H1 (cell line): Measurements from ENCODE around the gene SLC9A3. TPM values are rescaled to one million over a fixed set of nuclear protein-coding genes. Genes with fewer than 3 reads are reported as not detected.

Source experiments
- CTCF ChIA-PET: fragments of 300-600 bp; sonication (Branson Sonifier 250); formaldehyde crosslinking; loops from one replicate; lab custom pipeline; 2021; ENCODE audit not compliant: partially characterized antibody; lab: Charles Lee
- POLR2A ChIA-PET: fragments of 300-600 bp; sonication (Branson Sonifier 250); formaldehyde crosslinking; loops from one replicate; lab custom pipeline; 2021; ENCODE audit warnings: inconsistent platforms; ENCODE audit not compliant: partially characterized antibody; lab: Charles Lee
- DNase-seq, 2 experiments: peaks; one replicate each; pipeline versions ENCODE4 v3.0.0 to v3.0.0-alpha.2; 2010 to 2022; ENCODE audit warnings: low spot score in 2 of 2, low read depth in 1 of 2, mixed read lengths in 1 of 2
- FAIRE-seq: peaks from 2 replicates; lab custom pipeline; 2011; peaks lifted over from hg19 to GRCh38; lab: Jason Lieb, UNC
- H2AFZ ChIP-seq: 2 replicates; pipeline ENCODE4 v1.8.1; 2012; ENCODE audit warnings: low read length, inconsistent platforms
- H2AK5ac ChIP-seq: 2 replicates; pipeline ENCODE4 v1.6.1; 2013; ENCODE audit warnings: low read depth, low read length
- H2BK120ac ChIP-seq: replicated peaks from 2 replicates; pipeline ENCODE3; 2013; ENCODE audit warnings: low read depth, low read length, inconsistent platforms
- H2BK12ac ChIP-seq: 2 replicates; pipeline ENCODE4 v1.6.1; 2013; ENCODE audit warnings: low read depth, low read length
- H2BK15ac ChIP-seq: 2 replicates; pipeline ENCODE4 v1.6.1; 2013; ENCODE audit warnings: low read length
- H2BK20ac ChIP-seq: 2 replicates; pipeline ENCODE4 v1.6.1; 2013; ENCODE audit warnings: low read length
- H2BK5ac ChIP-seq: 2 replicates; pipeline ENCODE4 v1.6.1; 2013; ENCODE audit warnings: low read depth, low read length
- H3K14ac ChIP-seq: 2 replicates; pipeline ENCODE4 v1.6.1; 2013; ENCODE audit warnings: inconsistent platforms; ENCODE audit not compliant: insufficient read length
- H3K18ac ChIP-seq: 2 replicates; pipeline ENCODE4 v1.6.1; 2013; ENCODE audit warnings: low read length; ENCODE audit errors: extremely low read depth
- H3K23ac ChIP-seq: 2 replicates; pipeline ENCODE4 v1.6.1; 2013; ENCODE audit warnings: inconsistent platforms; ENCODE audit not compliant: insufficient read length
- H3K23me2 ChIP-seq: 2 replicates; pipeline ENCODE4 v1.6.1; 2013; ENCODE audit warnings: low read depth, low read length
- H3K27ac ChIP-seq: 2 replicates; pipeline ENCODE4 v1.6.1; 2011; ENCODE audit warnings: low read depth, low read length, inconsistent platforms
- H3K27me3 ChIP-seq, 4 experiments: replicated peaks in 1 of 4; 1 replicate in 1 of 4; 2 replicates in 3 of 4; pipeline versions ENCODE4 v1.6.1 to v1.8.1; 2011 to 2013; ENCODE audit warnings: low read length in 3 of 4, mild to moderate bottlenecking in 3 of 4, inconsistent platforms in 2 of 4, mixed read lengths in 2 of 4, moderate library complexity in 1 of 4; ENCODE audit not compliant: control insufficient read depth in 3 of 4, insufficient read depth in 3 of 4; ENCODE audit errors: extremely low read depth in 1 of 4
- H3K36me3 ChIP-seq, 4 experiments: 2 replicates each; pipeline versions ENCODE4 v1.6.1 to v1.8.1; 2011 to 2013; ENCODE audit warnings: mild to moderate bottlenecking in 4 of 4, low read length in 3 of 4, moderate library complexity in 2 of 4, control low read depth in 1 of 4, inconsistent platforms in 1 of 4; ENCODE audit not compliant: insufficient read depth in 4 of 4, control insufficient read depth in 2 of 4
- H3K4ac ChIP-seq: replicated peaks from 2 replicates; pipeline ENCODE3; 2013; ENCODE audit warnings: low read length, low read depth, mixed read lengths, inconsistent platforms; ENCODE audit not compliant: insufficient read length
- H3K4me1 ChIP-seq, 4 experiments: replicated peaks in 1 of 4; 1 replicate in 1 of 4; 2 replicates in 3 of 4; pipeline versions ENCODE4 v1.6.1 to v1.8.1; 2011 to 2013; ENCODE audit warnings: low read length in 3 of 4, inconsistent platforms in 2 of 4, mixed read lengths in 1 of 4; ENCODE audit not compliant: insufficient read depth in 4 of 4, control insufficient read depth in 3 of 4
- H3K4me2 ChIP-seq, 2 experiments: 2 replicates each; pipeline versions ENCODE4 v1.6.1 to v1.8.1; 2011 to 2013; ENCODE audit warnings: low read depth in 2 of 2, low read length in 2 of 2, control low read depth in 1 of 2, inconsistent platforms in 1 of 2, mild to moderate bottlenecking in 1 of 2; ENCODE audit not compliant: insufficient read depth in 1 of 2
- H3K4me3 ChIP-seq, 4 experiments: fragments of 200-600, 300-600 bp in 1 of 4; sonication (generic), shearing (Covaris generic), sonication (Bioruptor Twin) in 1 of 4; 2 replicates each; pipeline versions ENCODE4 v1.5.1 to v1.8.1; 2011 to 2016; ENCODE audit warnings: low read length in 4 of 4, low read depth in 3 of 4, control low read depth in 2 of 4, inconsistent platforms in 2 of 4, mild to moderate bottlenecking in 2 of 4, mixed read lengths in 1 of 4, moderate library complexity in 1 of 4; ENCODE audit not compliant: insufficient read depth in 2 of 4; ENCODE audit errors: extremely low read depth in 1 of 4
- H3K56ac ChIP-seq: replicated peaks from 2 replicates; pipeline ENCODE3; 2013; ENCODE audit warnings: low read depth, mild to moderate bottlenecking, mixed read lengths, low read length, inconsistent platforms; ENCODE audit not compliant: insufficient read length
- H3K79me1 ChIP-seq: 2 replicates; pipeline ENCODE4 v1.6.1; 2013; ENCODE audit warnings: low read depth, low read length, control low read depth
- H3K79me2 ChIP-seq, 2 experiments: 2 replicates each; pipeline versions ENCODE4 v1.6.1 to v1.8.1; 2012 to 2013; ENCODE audit warnings: low read length in 2 of 2, mild to moderate bottlenecking in 2 of 2, inconsistent platforms in 1 of 2; ENCODE audit not compliant: insufficient read depth in 2 of 2, control insufficient read depth in 1 of 2
- H3K9ac ChIP-seq, 4 experiments: replicated peaks in 1 of 4; 1 replicate in 1 of 4; 2 replicates in 3 of 4; pipeline versions ENCODE4 v1.6.1 to v1.8.1; 2011 to 2013; ENCODE audit warnings: low read depth in 3 of 4, low read length in 3 of 4, control low read depth in 2 of 4, mild to moderate bottlenecking in 2 of 4, moderate library complexity in 2 of 4, inconsistent platforms in 1 of 4; ENCODE audit errors: extremely low read depth in 1 of 4
- H3K9me3 ChIP-seq, 2 experiments: 2 replicates each; pipeline versions ENCODE4 v1.6.1 to v1.8.1; 2012 to 2013; ENCODE audit warnings: mild to moderate bottlenecking in 2 of 2, moderate library complexity in 2 of 2, control low read depth in 1 of 2, inconsistent platforms in 1 of 2, low read depth in 1 of 2, low read length in 1 of 2, mixed read lengths in 1 of 2; ENCODE audit not compliant: insufficient read depth in 2 of 2
- H4K20me1 ChIP-seq, 2 experiments: replicated peaks in 1 of 2; 2 replicates each; pipeline versions ENCODE3 to v1.8.1; 2011 to 2013; ENCODE audit warnings: inconsistent platforms in 2 of 2, low read length in 2 of 2, mild to moderate bottlenecking in 1 of 2; ENCODE audit not compliant: insufficient read depth in 2 of 2, control insufficient read depth in 1 of 2
- H4K5ac ChIP-seq: 2 replicates; pipeline ENCODE4 v1.6.1; 2013; ENCODE audit warnings: low read length, low read depth, mixed read lengths, inconsistent platforms; ENCODE audit not compliant: insufficient read length
- H4K8ac ChIP-seq: 2 replicates; pipeline ENCODE4 v1.8.0; 2013; ENCODE audit warnings: mild to moderate bottlenecking, moderate library complexity, low read length, inconsistent platforms; ENCODE audit not compliant: insufficient read depth; ENCODE audit errors: extremely low read depth
- H4K91ac ChIP-seq: replicated peaks from 2 replicates; pipeline ENCODE3; 2013; ENCODE audit warnings: low read length, mixed read lengths, inconsistent platforms; ENCODE audit not compliant: insufficient read length
- CBX5 ChIP-seq: fragments of 300-800, 300-1000 bp; sonication (generic); IDR thresholded peaks from 2 replicates; pipeline ENCODE4 v1.7.1; 2016; ENCODE audit warnings: antibody characterized with exemption, low read length, low read depth
- FOSL1 ChIP-seq: IDR thresholded peaks from 2 replicates; pipeline ENCODE4 v1.6.1; 2011; ENCODE audit warnings: mild to moderate bottlenecking, low read depth, low read length, moderate library complexity; ENCODE audit not compliant: insufficient read depth
- GTF2F1 ChIP-seq: IDR thresholded peaks from 2 replicates; pipeline ENCODE4 v1.6.1; 2012; ENCODE audit warnings: low read depth, low read length, improper control_type of control experiment, borderline replicate concordance
- HDAC6 ChIP-seq: IDR thresholded peaks from one replicate; pipeline ENCODE4 v1.7.1; 2012; ENCODE audit warnings: low read depth, mild to moderate bottlenecking, inconsistent platforms, low read length, moderate library complexity
- PHF8 ChIP-seq: fragments of 200-600 bp; sonication (generic); conservative IDR thresholded peaks from 2 replicates; pipeline ENCODE4 v1.7.1; 2012; ENCODE audit warnings: low read depth, mild to moderate bottlenecking, inconsistent platforms, low read length, moderate library complexity
- POLR2AphosphoS5 ChIP-seq: IDR thresholded peaks from 2 replicates; pipeline ENCODE4 v1.6.1; 2011; ENCODE audit warnings: low read depth, low read length
- POU5F1 ChIP-seq: IDR thresholded peaks from 2 replicates; pipeline ENCODE4 v1.6.1; 2011; ENCODE audit warnings: low read depth, mild to moderate bottlenecking, low read length, moderate library complexity
- RAD21 ChIP-seq, 2 experiments: IDR thresholded peaks in 1 of 2; conservative IDR thresholded peaks in 1 of 2; 2 replicates each; pipeline ENCODE4 v1.6.1; 2011; ENCODE audit warnings: low read depth in 2 of 2, low read length in 2 of 2, improper control_type of control experiment in 1 of 2, inconsistent platforms in 1 of 2, mild to moderate bottlenecking in 1 of 2, moderate library complexity in 1 of 2
- RBBP5 ChIP-seq: IDR thresholded peaks from 2 replicates; pipeline ENCODE4 v1.7.1; 2012; ENCODE audit warnings: low read depth, mild to moderate bottlenecking, inconsistent platforms, low read length, moderate library complexity, borderline replicate concordance
- SIRT6 ChIP-seq: IDR thresholded peaks from one replicate; pipeline ENCODE4 v1.7.1; 2012; ENCODE audit warnings: low read length, inconsistent platforms
- SRF ChIP-seq: IDR thresholded peaks from 2 replicates; pipeline ENCODE4 v1.6.1; 2011; ENCODE audit warnings: mild to moderate bottlenecking, low read depth, low read length, moderate library complexity
- TAF1 ChIP-seq: IDR thresholded peaks from 2 replicates; pipeline ENCODE4 v1.6.1; 2011; ENCODE audit warnings: mild to moderate bottlenecking, low read depth, low read length
- TCF12 ChIP-seq: IDR thresholded peaks from 2 replicates; pipeline ENCODE4 v1.6.1; 2011; ENCODE audit warnings: low read depth, mild to moderate bottlenecking, low read length
- ZNF274 ChIP-seq: IDR thresholded peaks from 2 replicates; pipeline ENCODE4 v1.7.0; 2012; ENCODE audit warnings: low read length, borderline replicate concordance; ENCODE audit errors: extremely low read depth
- WGBS, 2 experiments: shearing (Covaris generic) in 1 of 2; methylation state at CpG; one replicate each; pipeline versions ENCODE4 v1.1.6 to v1.1.7; 2013 to 2015; ENCODE audit warnings: low lambda C conversion rate in 2 of 2, mixed read lengths in 2 of 2, inconsistent platforms in 1 of 2, low coverage in 1 of 2, missing lambda C conversion rate in 1 of 2; ENCODE audit not compliant: insufficient replicate concordance in 2 of 2, insufficient coverage in 1 of 2, insufficient read length in 1 of 2; ENCODE audit errors: extremely low coverage in 1 of 2, missing lambda C conversion rate in 1 of 2; 5-methylcytosine and 5-hydroxymethylcytosine counted together
- polyA plus RNA-seq, 7 experiments: library from polyadenylated mRNA; depleted of rRNA in 3 of 7; stranded (reverse) in 5 of 7; unstranded in 2 of 7; fragments of >200 nt in 5 of 7; fragments of 200-250 nt in 2 of 7; gene quantifications; 1 replicate in 5 of 7; 2 replicates in 1 of 7; 4 replicates in 1 of 7; pipeline versions ENCODE4 v1.2.1 to v1.2.3, GENCODE V29; 2011 to 2013; ENCODE audit warnings: missing spikeins in 2 of 7, mixed read lengths in 2 of 7
- total RNA-seq: library from RNA; stranded (reverse); fragmentation: NEBNext Ultra II Directional; extraction: Animal tissue kit (Norgen Biotek cat#: 25700); gene quantifications from 2 replicates; pipeline ENCODE4 v1.2.1, GENCODE V29; 2021

The SLC9A3 gene
- total and polyA plus RNA-seq, 2 of the 8 experiments (the other 6 are each of a cell fraction or from before 2014, with no cell fraction given), result 0.95 to 1.0 TPM

DNA sequence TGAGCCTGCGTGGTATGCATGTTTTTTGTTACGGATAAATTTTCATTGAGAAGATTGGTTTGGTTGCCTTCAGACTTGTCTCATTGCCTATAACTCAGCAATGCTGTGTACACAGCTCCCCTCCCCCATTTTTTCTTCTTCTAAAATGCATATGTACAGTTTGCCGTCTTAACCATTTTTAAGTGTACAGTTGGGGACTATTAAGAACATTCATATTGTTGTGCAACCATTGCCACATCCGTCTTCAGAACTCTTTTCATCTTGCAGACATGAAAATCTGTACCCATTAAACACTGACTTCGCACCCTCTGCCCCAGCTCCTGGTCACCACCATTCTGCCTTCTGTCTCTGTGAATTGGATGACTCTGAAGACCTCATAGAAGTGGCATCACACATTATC is 75.1 kb downstream of the SLC9A3 start:
- Histone ChIP-seq H3K23me2 (no peaks in the 10 kb centered on the region), H3K79me1 (0 out of 2 replicates have a peak, but pooled peaks cover under 1% of the 10 kb centered on the region), H2AK5ac (no peak overlapping the region), H3K14ac (no peak overlapping the region), H3K4me1 (peaks cover 0 to 1% (median 0%) of the 10 kb centered on the region in 4 experiments; a peak in 1 of 7 replicates), H3K4me2 (no peak overlapping the region), H4K8ac (no peak overlapping the region), H4K20me1 (peaks cover 2 to 13% of the 10 kb centered on the region in 2 experiments), H3K18ac (no peak overlapping the region), H4K5ac (no peak overlapping the region), H3K4ac (no peak overlapping the region), H3K27ac (no peak overlapping the region), H3K9ac (no peak overlapping the region), H3K56ac (no peak overlapping the region), H3K79me2 (no peaks in the 10 kb centered on the region; a peak in 1 of 4 replicates), H3K23ac (no peak overlapping the region), H3K4me3 (no peak overlapping the region), H2BK12ac (no peak overlapping the region), H3K27me3 (peaks cover 0 to 2% (median 0%) of the 10 kb centered on the region in 4 experiments; a peak in 2 of 7 replicates), H4K91ac (no peak overlapping the region), H2BK5ac (no peak overlapping the region), H2BK120ac (no peak overlapping the region), H3K9me3 (peaks cover 0 to 6% of the 10 kb centered on the region in 2 experiments; a peak in 2 of 4 replicates), H2BK20ac (no peak overlapping the region), H2BK15ac (no peak overlapping the region), H2AFZ (no peak overlapping the region), H3K36me3 (peaks cover 17 to 48% (median 31%) of the 10 kb centered on the region in 4 experiments)
- WGBS, 2 experiments, result 83% methylated on average over 5 of the region's 5 CpGs; no CpG with 5 or more reads in 1 of the 2 experiments
- DNase-seq, result no peak
- ChIA-PET CTCF (interaction anchor here (0.9 to 1.8 kb wide), 7 partner anchors 12 to 156 kb away, joined by 3 to 5 read pairs (median 3); no protein-coding TSS in a partner anchor), POLR2A (interaction anchor here (0.5 to 1.3 kb wide), 2 partner anchors 16 to 282 kb away, joined by 3 read pairs; no protein-coding TSS in a partner anchor)
- FAIRE-seq, result no peak
- no peak for TF ChIP-seq HDAC6
- no peak for TF ChIP-seq RAD21 (IDR thresholded peaks at IDR 0.05 in 1 of 2, conservative IDR thresholded peaks at IDR 0.05 in 1 of 2; ENCODE audit: low read depth in 2 of 2, low read length in 2 of 2)
- no peak for TF ChIP-seq POLR2AphosphoS5
- no peak for TF ChIP-seq RBBP5
- no peak for TF ChIP-seq SIRT6
- TF ChIP-seq GTF2F1, result no peak
- TF ChIP-seq ZNF274, result no peak
- TF ChIP-seq TCF12, result no peak
- no peak for TF ChIP-seq PHF8
- no peak for TF ChIP-seq FOSL1
- TF ChIP-seq SRF, result no peak
- TF ChIP-seq TAF1, result no peak
- TF ChIP-seq CBX5, result no peak
- no peak for TF ChIP-seq POU5F1
